ENCODE measurements around the gene DLG2. TPM values are rescaled to one million over a fixed set of nuclear protein-coding genes. Genes with fewer than 3 reads are reported as not detected.

Gene DLG2
- polyA plus RNA-seq, 6 donors from 2014 or later: 0.93 to 2.4 (median 1.3) TPM

DNA sequence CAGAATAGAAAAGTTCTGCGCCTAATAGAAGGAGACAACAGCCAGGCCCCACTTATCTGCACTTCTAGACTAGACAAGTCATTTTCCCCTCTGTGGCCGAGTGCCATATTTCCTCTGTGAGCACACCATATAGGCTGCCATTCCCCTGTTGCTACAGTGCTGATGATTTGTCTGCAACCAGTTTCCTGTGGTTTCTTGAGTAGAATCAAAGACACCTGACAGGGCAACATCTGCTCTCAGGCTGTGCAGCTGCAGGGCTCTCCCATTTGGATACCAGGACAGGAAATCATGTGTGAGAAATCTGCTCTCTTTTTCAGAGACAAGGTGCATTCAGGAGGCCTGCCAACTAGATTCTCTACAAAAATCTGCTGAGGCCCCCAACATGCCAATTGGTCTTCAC is 879.3 kb downstream of the DLG2 start:
- Mint-ChIP-seq H3K4me3 (no peak overlapping the region), H3K9me3 (peaks cover 0 to 5% (median 0%) of the 10 kb centered on the region in 7 donors), H3K36me3 (no peaks in the 10 kb centered on the region), H3K4me1 (no peaks in the 10 kb centered on the region), H3K27me3 (no peaks in the 10 kb centered on the region), H3K27ac (no peak overlapping the region)
- no peak for DNase-seq
- no peak for ATAC-seq (ENCODE audit: low read depth in 2 of 2)

DNA sequence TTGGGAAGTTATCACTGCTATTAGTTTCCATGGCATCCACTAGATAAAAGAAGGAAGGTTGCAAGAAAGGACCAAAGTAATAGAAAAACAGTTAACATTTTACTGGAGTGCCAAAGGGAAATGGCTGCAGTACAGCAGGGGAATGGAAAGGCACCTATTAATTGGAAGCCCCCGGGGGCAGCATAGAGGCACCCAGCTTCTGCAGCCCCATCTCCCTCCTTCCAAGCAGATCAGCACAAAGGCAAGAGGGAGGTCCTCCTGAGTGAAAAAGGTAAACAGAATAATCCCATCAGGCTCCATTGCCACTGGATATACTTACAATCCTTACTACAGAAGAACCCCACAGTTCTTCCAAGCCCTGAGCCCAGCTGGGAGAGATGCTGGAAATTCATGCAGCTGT is 887.1 kb downstream of the DLG2 start:
- H3K4me1 Mint-ChIP-seq: no peaks in the 10 kb centered on the region
- ATAC-seq (ENCODE audit: low read depth in 2 of 2): no peak
- H3K36me3 Mint-ChIP-seq: no peaks in the 10 kb centered on the region
- peaks cover 4 to 12% (median 8%) of the 10 kb centered on the region in 7 donors for H3K9me3 Mint-ChIP-seq
- no peaks in the 10 kb centered on the region for H3K27me3 Mint-ChIP-seq
- DNase-seq: no peak
- no peak overlapping the region for H3K4me3 Mint-ChIP-seq
- no peak overlapping the region for H3K27ac Mint-ChIP-seq

DNA sequence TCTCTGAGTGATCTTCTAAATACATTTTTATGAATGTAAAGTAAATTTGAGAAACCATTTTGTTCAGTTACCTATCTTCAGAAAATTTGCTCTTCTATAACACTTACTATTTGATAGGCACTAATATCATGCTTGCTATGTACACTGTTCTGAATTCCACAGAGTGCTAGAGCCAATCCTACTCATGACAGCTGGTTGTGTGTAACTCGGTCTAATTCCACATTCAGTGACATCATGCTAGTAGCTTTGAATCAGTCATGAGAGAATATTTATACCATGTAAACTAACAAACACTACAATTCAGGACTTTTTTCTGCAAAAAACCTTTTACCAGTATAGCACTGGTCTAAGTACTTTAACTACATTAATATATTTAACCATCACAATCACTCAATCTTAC is 902.9 kb downstream of the DLG2 start:
- Mint-ChIP-seq H3K27ac (no peak overlapping the region), H3K36me3 (no peaks in the 10 kb centered on the region), H3K4me3 (no peak overlapping the region), H3K27me3 (peaks cover 2 to 25% (median 18%) of the 10 kb centered on the region in 3 donors), H3K4me1 (peaks cover 4 to 15% (median 13%) of the 10 kb centered on the region in 3 donors), H3K9me3 (peaks cover 0 to 9% (median 0%) of the 10 kb centered on the region in 7 donors)
- no peak for ATAC-seq (ENCODE audit: low read depth in 2 of 2)
- DNase-seq: no peak

DNA sequence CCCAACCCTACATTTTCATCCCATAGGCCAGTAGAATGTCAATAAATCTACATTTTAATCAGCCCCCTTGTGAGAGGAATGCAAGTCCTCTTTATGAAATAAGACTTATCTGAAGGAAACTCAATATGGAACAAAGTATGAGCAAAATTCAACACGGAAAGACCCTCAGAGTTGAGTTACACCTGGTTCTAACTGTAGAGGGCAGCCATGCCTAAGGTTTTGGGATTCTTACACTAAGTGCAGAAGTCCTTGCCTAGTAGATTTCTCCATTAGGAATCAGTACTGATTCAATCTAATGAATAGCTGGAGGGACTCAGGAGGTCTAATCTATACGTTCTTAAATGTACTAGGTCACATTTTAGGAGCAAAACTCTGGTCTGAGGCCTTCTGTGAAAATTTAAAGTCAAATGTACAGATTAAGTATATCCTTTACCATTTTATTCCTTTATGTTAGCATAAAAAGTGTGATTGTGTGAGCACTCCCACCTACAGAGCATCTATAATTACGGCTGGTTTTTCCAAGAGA is 904.5 kb downstream of the DLG2 start:
- Mint-ChIP-seq H3K27ac (no peak overlapping the region), H3K9me3 (peaks cover 0 to 9% (median 0%) of the 10 kb centered on the region in 7 donors), H3K36me3 (no peaks in the 10 kb centered on the region), H3K4me3 (no peak overlapping the region), H3K27me3 (peaks cover 9 to 30% (median 19%) of the 10 kb centered on the region in 3 donors), H3K4me1 (peaks cover 4 to 15% (median 13%) of the 10 kb centered on the region in 3 donors)
- DNase-seq (no peak), ATAC-seq (ENCODE audit: low read depth in 2 of 2) (no peak)

DNA sequence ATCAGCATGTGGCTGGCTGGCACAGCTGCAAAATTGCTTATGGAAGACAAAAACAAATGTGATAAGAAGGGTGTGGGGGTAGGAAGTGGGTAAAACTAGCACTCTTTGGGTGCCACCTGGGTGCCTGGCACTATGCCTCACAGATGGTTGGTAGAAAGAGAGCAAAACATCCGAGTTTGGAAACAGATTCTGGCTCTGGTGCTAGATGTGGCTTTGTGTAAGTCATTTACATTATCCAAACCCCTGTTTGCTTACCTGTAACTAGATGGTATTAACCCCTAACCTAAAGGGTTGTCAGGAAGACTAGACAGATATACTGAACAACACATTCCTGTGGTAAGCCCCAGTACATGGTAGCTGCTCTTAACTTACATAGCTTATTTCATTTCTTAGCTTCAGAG is 905.6 kb downstream of the DLG2 start:
- H3K27ac Mint-ChIP-seq: peak overlapping the region in 1 of 6 donors; percentile 50
- peaks cover 0 to 5% (median 0%) of the 10 kb centered on the region in 7 donors for H3K9me3 Mint-ChIP-seq
- peaks cover 4 to 15% (median 13%) of the 10 kb centered on the region in 3 donors for H3K4me1 Mint-ChIP-seq
- H3K27me3 Mint-ChIP-seq: peaks cover 9 to 30% (median 19%) of the 10 kb centered on the region in 3 donors
- ATAC-seq (ENCODE audit: low read depth in 2 of 2) (peak; percentile 25 to 44), DNase-seq (no peak)
- H3K36me3 Mint-ChIP-seq: no peaks in the 10 kb centered on the region
- peak overlapping the region in 4 of 8 donors; percentile 81 to 90 (median 84) for H3K4me3 Mint-ChIP-seq

DNA sequence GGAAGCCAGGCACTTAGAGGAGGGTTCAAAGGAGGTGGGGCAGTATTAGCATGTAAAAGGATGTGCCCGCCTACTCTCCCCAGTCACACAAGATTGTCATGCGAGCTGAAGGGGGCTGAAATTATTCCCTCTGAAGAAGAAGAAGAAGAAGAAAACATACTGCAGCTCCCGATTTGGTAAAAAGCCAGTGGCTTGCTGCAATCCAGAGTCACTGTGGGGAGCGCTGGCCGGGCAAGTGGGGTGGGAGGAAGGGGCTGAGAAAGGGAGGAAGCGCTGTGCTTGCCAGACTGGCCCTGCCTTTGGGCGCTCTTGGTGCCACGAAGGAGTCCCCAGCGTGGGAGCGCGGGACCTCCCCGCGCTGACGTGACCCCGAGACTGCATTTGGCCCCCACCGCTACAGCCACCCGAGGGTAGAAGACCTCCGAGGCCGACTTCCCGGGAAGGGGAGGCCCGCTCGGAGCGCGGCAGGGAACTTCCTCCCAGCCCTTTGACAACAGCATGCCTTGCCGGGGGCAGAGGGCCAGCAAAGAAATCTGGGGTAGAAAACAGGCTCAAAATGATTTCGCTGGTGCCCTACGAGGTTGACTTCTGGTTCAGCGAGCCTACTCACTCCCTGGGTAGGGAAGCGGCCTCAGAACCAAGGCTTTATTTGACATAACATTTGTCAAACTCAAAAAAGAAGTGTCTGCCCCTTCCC is 906.3 kb downstream of the DLG2 start:
- Mint-ChIP-seq H3K27ac (peak overlapping the region in 4 of 6 donors; percentile 38 to 73 (median 54)), H3K9me3 (no peaks in the 10 kb centered on the region), H3K27me3 (peaks cover 9 to 30% (median 19%) of the 10 kb centered on the region in 3 donors), H3K4me3 (peak overlapping the region; percentile 63 to 90 (median 82)), H3K36me3 (no peaks in the 10 kb centered on the region), H3K4me1 (peaks cover 4 to 15% (median 13%) of the 10 kb centered on the region in 3 donors)
- peak; percentile 37 to 49 for ATAC-seq (ENCODE audit: low read depth in 2 of 2)
- no peak for DNase-seq

DNA sequence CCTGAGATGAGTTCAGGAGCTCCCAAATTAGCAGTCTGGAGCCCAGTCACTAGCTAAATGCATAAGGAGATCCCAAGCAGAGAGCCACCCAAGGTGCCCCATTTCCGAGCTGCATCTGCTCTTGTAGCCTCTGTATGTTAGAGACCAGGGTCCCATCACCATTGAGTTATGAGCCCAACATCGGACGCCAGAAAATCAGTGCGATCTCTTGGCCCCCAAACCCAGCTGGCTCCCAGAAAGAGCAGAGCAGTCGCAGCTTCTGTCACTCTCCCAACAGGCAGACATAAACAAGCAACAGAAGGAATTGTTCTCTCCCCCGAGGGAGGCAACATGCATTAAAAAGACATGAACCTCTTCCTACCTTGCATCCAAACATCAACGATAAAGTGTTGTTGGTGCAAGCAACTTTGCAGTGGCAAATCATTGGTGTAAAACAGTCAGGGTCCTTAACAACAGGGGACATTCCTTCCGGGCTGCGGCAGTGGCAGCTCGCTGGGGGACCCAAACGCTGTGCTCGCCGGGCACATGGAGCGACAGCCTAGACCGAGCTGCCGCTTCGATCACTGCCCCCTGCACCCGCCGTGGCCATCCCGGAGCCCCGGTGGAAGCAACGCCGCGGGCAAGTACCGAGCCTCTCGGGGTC is 907.1 kb downstream of the DLG2 start:
- Mint-ChIP-seq H3K27ac (peak overlapping the region in 2 of 6 donors; percentile 50 to 61), H3K4me1 (peaks cover 4 to 15% (median 13%) of the 10 kb centered on the region in 3 donors), H3K4me3 (peak overlapping the region; percentile 64 to 86 (median 80)), H3K9me3 (no peaks in the 10 kb centered on the region), H3K36me3 (peaks cover 0 to under 1% of the 10 kb centered on the region in 2 donors), H3K27me3 (peaks cover 9 to 30% (median 19%) of the 10 kb centered on the region in 3 donors)
- ATAC-seq (ENCODE audit: low read depth in 2 of 2) (peak in 1 of 2 donors; percentile 23), DNase-seq (no peak)

DNA sequence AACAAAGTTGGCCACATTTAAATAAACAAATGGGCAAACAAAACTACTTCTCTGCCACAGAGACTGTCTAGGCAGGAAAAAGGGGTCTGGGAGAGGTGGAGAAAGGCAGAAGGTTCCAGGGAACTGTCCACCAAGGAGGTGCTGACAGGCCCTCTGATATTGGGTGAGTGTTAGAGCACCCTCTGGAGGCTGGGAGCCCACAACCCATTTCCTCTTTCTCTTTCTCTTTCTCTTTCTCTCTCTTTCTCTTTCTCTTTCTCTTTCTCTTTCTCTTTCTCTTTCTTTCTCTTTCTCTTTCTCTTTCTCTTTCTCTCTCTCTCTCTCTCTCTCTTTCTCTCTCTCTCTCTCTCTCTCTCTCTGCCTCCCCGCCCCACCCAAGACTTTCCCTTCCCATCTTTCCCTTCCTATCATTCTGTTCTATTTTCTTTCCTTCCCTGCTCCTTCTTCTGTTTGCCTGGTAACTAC is 912.8 kb downstream of the DLG2 start:
- ATAC-seq (ENCODE audit: low read depth in 2 of 2) (peak; percentile 48), DNase-seq (no peak)
- peaks cover 9 to 11% (median 9%) of the 10 kb centered on the region in 3 donors for H3K27me3 Mint-ChIP-seq
- H3K9me3 Mint-ChIP-seq: peaks cover 0 to 9% (median 6%) of the 10 kb centered on the region in 7 donors
- peak overlapping the region in 4 of 6 donors; percentile 28 to 90 (median 76) for H3K27ac Mint-ChIP-seq
- H3K36me3 Mint-ChIP-seq: peaks cover 0 to 10% of the 10 kb centered on the region in 2 donors
- peak overlapping the region in 5 of 8 donors; percentile 0 to 78 (median 37) for H3K4me3 Mint-ChIP-seq
- peaks cover 0 to 5% (median 0%) of the 10 kb centered on the region in 3 donors for H3K4me1 Mint-ChIP-seq

DNA sequence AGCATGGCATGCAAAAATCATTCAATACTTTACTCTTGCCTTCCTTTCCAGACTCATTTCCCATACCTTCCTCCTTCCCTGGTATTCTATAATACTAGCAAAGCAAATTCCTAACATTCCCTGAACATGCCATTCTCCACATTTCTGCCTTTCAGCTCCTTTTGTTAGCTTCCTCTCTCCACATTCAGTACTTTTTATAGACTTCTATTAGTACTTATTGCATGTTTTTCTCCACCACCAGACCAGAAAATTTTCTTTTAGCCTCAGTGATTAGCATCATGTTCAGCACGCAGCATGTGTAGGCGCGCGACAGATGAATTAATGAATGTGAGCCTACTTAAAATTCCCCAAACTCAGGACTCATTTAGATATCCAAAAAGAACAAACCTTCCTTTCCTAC is 935.3 kb downstream of the DLG2 start:
- Mint-ChIP-seq H3K4me1 (no peaks in the 10 kb centered on the region), H3K36me3 (no peaks in the 10 kb centered on the region), H3K4me3 (no peak overlapping the region), H3K27ac (no peak overlapping the region), H3K27me3 (peaks cover 0 to 4% (median 0%) of the 10 kb centered on the region in 3 donors), H3K9me3 (peaks cover 0 to 9% (median 0%) of the 10 kb centered on the region in 7 donors)
- no peak for DNase-seq
- no peak for ATAC-seq (ENCODE audit: low read depth in 2 of 2)

DNA sequence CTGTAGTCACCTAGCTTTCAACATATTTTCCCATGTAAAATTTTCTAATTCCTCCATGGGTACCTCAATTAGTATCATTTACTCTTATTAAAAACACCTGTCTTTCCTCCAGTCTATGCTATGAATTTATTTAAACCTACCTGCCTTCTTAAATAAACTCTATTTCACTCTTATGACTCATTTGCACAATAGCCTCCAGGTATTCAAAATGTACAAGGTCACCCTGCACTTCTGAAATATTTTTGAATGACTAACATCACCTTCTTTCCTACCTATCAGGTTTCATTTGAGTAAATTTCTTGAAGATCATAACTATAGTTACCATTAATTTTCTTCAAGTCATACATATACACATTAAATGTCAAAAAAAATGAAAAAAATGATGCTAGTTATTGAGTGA is 939.7 kb downstream of the DLG2 start:
- Mint-ChIP-seq H3K36me3 (no peaks in the 10 kb centered on the region), H3K9me3 (peaks cover 0 to 4% (median 0%) of the 10 kb centered on the region in 7 donors), H3K4me1 (no peaks in the 10 kb centered on the region), H3K27me3 (no peaks in the 10 kb centered on the region), H3K27ac (no peak overlapping the region), H3K4me3 (no peak overlapping the region)
- ATAC-seq (ENCODE audit: low read depth in 2 of 2) (no peak), DNase-seq (no peak)

DNA sequence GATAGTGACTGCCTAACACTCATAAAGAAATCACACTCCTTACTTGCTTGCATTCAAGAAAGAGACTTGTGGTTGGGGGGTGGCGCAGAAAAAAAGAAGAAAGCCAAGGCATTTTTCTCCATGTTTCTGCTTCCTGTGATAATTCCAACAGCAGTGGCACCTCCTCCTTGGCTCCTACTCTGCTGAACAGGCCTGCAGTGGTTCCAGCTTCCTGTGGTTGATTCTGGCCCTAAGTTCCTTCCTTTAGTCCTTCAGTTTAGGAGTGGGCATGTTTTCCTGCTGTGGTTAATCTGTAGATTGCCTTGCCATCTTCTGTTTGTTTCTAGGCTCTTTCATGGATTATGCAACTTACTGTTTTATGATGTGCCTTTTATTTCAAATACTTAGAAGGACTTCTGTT is 940.4 kb downstream of the DLG2 start:
- no peak overlapping the region for H3K4me3 Mint-ChIP-seq
- DNase-seq (no peak), ATAC-seq (ENCODE audit: low read depth in 2 of 2) (no peak)
- H3K4me1 Mint-ChIP-seq: no peaks in the 10 kb centered on the region
- peaks cover 0 to 4% (median 0%) of the 10 kb centered on the region in 7 donors for H3K9me3 Mint-ChIP-seq
- H3K27me3 Mint-ChIP-seq: no peaks in the 10 kb centered on the region
- H3K27ac Mint-ChIP-seq: no peak overlapping the region
- no peaks in the 10 kb centered on the region for H3K36me3 Mint-ChIP-seq

DNA sequence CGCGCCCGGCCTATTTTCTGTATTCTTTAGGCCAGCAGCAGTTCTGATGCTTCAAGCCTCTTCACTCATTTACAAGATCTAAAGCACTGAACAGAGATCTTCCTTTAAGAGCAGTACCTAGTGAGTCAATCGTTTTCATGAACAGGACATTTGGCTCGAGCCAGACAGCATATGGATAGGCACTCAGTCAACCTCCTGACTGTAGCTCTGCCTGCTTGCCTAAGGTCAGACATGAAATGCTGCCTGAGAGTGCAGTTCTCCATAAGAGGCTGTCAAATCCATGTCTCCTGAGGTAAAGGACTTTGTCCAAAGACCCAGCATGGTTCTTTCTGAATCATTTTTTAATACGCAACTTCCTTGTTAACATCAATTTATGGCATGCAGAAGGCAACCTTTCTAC is 941.2 kb downstream of the DLG2 start:
- no peaks in the 10 kb centered on the region for H3K4me1 Mint-ChIP-seq
- H3K9me3 Mint-ChIP-seq: peaks cover 0 to 4% (median 0%) of the 10 kb centered on the region in 7 donors
- H3K36me3 Mint-ChIP-seq: no peaks in the 10 kb centered on the region
- H3K27ac Mint-ChIP-seq: no peak overlapping the region
- H3K27me3 Mint-ChIP-seq: no peaks in the 10 kb centered on the region
- ATAC-seq (ENCODE audit: low read depth in 2 of 2) (no peak), DNase-seq (no peak)
- H3K4me3 Mint-ChIP-seq: no peak overlapping the region

DNA sequence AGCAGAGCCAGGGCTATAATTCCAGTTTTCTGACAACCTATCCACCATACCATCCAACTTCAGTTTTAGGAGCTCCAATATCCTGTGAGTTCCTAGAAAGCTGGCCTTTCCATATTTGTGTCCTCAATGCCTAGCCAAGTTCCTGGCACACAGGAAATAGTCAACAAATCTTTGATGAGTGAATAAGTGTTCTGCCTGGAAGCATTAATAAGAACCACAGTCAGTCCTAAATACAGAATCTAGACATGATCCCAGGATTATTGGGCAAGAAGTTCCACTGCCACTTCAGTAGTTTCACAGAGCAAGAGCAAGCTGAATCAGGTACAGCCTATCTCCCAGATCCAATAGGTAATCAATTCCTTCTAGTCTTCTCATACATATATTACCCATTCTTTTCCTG is 942.0 kb downstream of the DLG2 start:
- H3K27me3 Mint-ChIP-seq: peaks cover 0 to 2% (median 0%) of the 10 kb centered on the region in 3 donors
- no peaks in the 10 kb centered on the region for H3K4me1 Mint-ChIP-seq
- DNase-seq (no peak), ATAC-seq (ENCODE audit: low read depth in 2 of 2) (no peak)
- H3K9me3 Mint-ChIP-seq: peaks cover 0 to 4% (median 0%) of the 10 kb centered on the region in 7 donors
- H3K36me3 Mint-ChIP-seq: no peaks in the 10 kb centered on the region
- no peak overlapping the region for H3K27ac Mint-ChIP-seq
- no peak overlapping the region for H3K4me3 Mint-ChIP-seq
